Measurements from ENCODE around the gene SPATA20. TPM values are rescaled to one million over a fixed set of nuclear protein-coding genes. Genes with fewer than 3 reads are reported as not detected.

SPATA20 gene
- 72.8 to 84.0 TPM (median 79.6 TPM) in 5 replicates for total RNA-seq (2022; extraction: Qiagen RNA extraction)

DNA sequence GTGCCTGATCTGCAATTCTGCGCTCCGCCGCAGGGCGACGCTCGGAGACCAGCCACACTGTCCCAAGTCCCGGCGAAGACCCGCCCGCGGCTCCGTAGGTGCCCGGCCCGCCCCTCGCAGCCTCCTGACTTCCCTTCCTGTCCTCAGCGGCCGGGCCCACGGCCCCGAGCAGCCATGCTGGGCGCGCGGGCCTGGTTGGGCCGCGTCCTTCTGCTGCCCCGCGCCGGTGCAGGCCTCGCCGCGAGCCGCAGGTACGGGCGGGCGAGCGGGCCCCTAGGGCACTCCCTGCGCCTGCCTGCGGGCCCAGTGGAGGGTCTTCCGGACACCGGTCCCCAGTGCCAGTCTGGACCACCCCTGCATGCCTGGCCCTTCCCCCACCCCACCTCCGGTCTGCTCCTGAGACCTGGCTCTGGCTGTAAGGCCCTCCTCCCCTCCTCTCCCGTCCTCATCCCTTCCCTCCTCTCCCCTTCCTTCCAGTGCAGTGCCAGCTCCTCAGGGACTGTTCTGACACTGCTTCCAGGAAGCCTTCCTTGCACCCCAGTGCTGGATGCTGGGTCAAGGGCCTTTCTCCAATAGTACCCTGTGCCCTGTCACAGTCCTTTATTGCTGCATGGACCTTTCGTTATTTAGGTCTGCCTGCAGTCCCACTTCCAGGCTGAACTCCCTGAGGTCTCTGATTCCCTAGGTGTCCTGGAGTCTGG lies at the start of gene SPATA20:
TSS of gene SPATA20 (plus strand) at position 140 of the 701 bp plus-strand sequence. CDS start at position 175, 35 bp downstream.

GRCh38 chr17:50507871-50508572 lies 39.0 kb upstream of the SPATA20 start, which contains the start of gene MYCBPAP:
MYCBPAP (plus strand) TSS chr17:50508439; CDS start chr17:50508675, 236 bp downstream.

DNA sequence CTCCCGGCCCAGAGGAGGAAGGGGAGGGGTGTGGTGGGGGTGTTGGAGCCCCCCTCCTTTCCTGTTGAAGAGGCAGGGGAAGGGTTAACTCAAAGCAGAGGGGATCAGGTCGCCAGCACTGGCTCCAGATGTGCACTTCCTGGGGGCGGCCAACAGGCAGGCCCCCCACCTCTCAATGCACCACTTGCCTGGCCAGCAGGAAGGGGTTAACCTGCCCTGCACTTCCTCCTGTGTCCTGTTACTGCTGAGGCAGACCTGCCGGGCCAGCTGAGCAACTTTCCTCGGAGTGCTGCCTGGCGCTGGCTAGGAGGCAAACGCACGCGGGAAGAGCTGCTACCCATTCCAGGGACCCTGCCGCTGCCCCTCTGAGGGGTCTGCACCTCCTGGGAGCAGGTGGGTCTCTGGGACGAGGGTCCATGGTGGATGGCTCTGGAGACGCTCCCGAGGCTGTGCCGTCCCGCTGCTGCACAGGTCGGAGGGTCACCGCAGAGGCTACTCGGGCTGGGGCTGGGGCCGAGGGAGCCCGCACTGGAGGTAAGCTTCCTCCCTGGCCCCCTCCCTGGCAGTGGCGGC lies 14.4 kb upstream of the SPATA20 start, which contains the start of gene EPN3:
TSS of gene EPN3 (plus strand) at position 284 of the 573 bp plus-strand sequence. CDS start 3,822 bp downstream, outside the sequence.

GRCh38 chr17:50560185-50560824 lies 13.3 kb downstream of the SPATA20 start, which contains the start of gene CACNA1G:
CACNA1G (plus strand) TSS chr17:50560715; CDS start chr17:50561460, 745 bp downstream.

Other genes with a start within 250 kb of the SPATA20 start
- gene XYLT2, start 201.0 kb upstream of the SPATA20 start, total RNA-seq (2022; extraction: Qiagen RNA extraction) = 17.9 to 22.2 TPM (median 21.9 TPM) in 5 replicates
- 135 to 165 TPM (median 141 TPM) in 5 replicates for gene MRPL27, start 174.0 kb upstream of the SPATA20 start, total RNA-seq (2022; extraction: Qiagen RNA extraction)
- gene EME1, start 173.9 kb upstream of the SPATA20 start, total RNA-seq (2022; extraction: Qiagen RNA extraction) = 15.6 to 16.3 TPM (median 16.0 TPM) in 5 replicates
- gene LRRC59, start 149.7 kb upstream of the SPATA20 start, total RNA-seq (2022; extraction: Qiagen RNA extraction) = 230 to 265 TPM (median 238 TPM) in 5 replicates
- gene ACSF2, start 121.0 kb upstream of the SPATA20 start, total RNA-seq (2022; extraction: Qiagen RNA extraction) = 10.9 to 16.3 TPM (median 12.8 TPM) in 5 replicates
- gene CHAD, start 78.3 kb upstream of the SPATA20 start, total RNA-seq (2022; extraction: Qiagen RNA extraction) = not detected in 5 replicates
- gene RSAD1, start 68.3 kb upstream of the SPATA20 start, total RNA-seq (2022; extraction: Qiagen RNA extraction) = 29.5 to 34.2 TPM (median 31.0 TPM) in 5 replicates
- 0.45 to 0.63 TPM (median 0.60 TPM) in 5 replicates for gene MYCBPAP, start 38.7 kb upstream of the SPATA20 start, total RNA-seq (2022; extraction: Qiagen RNA extraction)
- 0.14 to 0.33 TPM (median 0.22 TPM) in 5 replicates for gene EPN3, start 14.4 kb upstream of the SPATA20 start, total RNA-seq (2022; extraction: Qiagen RNA extraction)
- 3.4 to 4.1 TPM (median 3.8 TPM) in 5 replicates for gene CACNA1G, start 13.5 kb downstream of the SPATA20 start, total RNA-seq (2022; extraction: Qiagen RNA extraction)
- 112 to 143 TPM (median 131 TPM) in 5 replicates for gene ABCC3, start 87.7 kb downstream of the SPATA20 start, total RNA-seq (2022; extraction: Qiagen RNA extraction)
- 45.7 to 54.7 TPM (median 48.8 TPM) in 5 replicates for gene ANKRD40, start 160.7 kb downstream of the SPATA20 start, total RNA-seq (2022; extraction: Qiagen RNA extraction)
- gene LUC7L3, start 172.4 kb downstream of the SPATA20 start, total RNA-seq (2022; extraction: Qiagen RNA extraction) = 64.3 to 104 TPM (median 89.3 TPM) in 5 replicates
- gene ANKRD40CL, start 220.3 kb downstream of the SPATA20 start, total RNA-seq (2022; extraction: Qiagen RNA extraction) = not detected in 5 replicates